ENCODE results near the gene RTL1.

The RTL1 gene

GRCh38 chr14:100832311-100832960 is 71.1 kb downstream of the RTL1 start:
- no peak overlapping the region for H3K4me3 ChIP-seq (ENCODE audit: low read length in 2 of 2)
- no peaks in the 10 kb centered on the region for H3K36me3 ChIP-seq (ENCODE audit: control insufficient read depth in 2 of 2, insufficient read depth in 2 of 2, low read length in 2 of 2)
- H3K9me3 ChIP-seq (ENCODE audit: control insufficient read depth in 2 of 2, low read length in 2 of 2), result no peaks in the 10 kb centered on the region
- no peak overlapping the region for H3K27ac ChIP-seq (ENCODE audit: low read depth in 2 of 2, low read length in 2 of 2)
- H3K9ac ChIP-seq (ENCODE audit: low read depth in 1 of 2, low read length in 2 of 2), result no peak overlapping the region
- no peaks in the 10 kb centered on the region for H3K4me1 ChIP-seq (ENCODE audit: control insufficient read depth in 2 of 2, insufficient read depth in 2 of 2, low read length in 2 of 2)
- no peaks in the 10 kb centered on the region for H3K27me3 ChIP-seq (ENCODE audit: control insufficient read depth in 2 of 2, insufficient read depth in 2 of 2, low read length in 2 of 2)

GRCh38 chr14:100830681-100831080 is 72.8 kb downstream of the RTL1 start:
- Histone ChIP-seq H3K27me3 (ENCODE audit: control insufficient read depth in 2 of 2, insufficient read depth in 2 of 2, low read length in 2 of 2) (no peaks in the 10 kb centered on the region), H3K9me3 (ENCODE audit: control insufficient read depth in 2 of 2, low read length in 2 of 2) (no peaks in the 10 kb centered on the region), H3K27ac (ENCODE audit: low read depth in 2 of 2, low read length in 2 of 2) (no peak overlapping the region), H3K4me1 (ENCODE audit: control insufficient read depth in 2 of 2, insufficient read depth in 2 of 2, low read length in 2 of 2) (no peaks in the 10 kb centered on the region), H3K4me3 (ENCODE audit: low read length in 2 of 2) (no peak overlapping the region), H3K36me3 (ENCODE audit: control insufficient read depth in 2 of 2, insufficient read depth in 2 of 2, low read length in 2 of 2) (no peaks in the 10 kb centered on the region), H3K9ac (ENCODE audit: low read depth in 1 of 2, low read length in 2 of 2) (no peak overlapping the region)
